ENCODE measurements around the gene LSMEM2. TPM values are rescaled to one million over a fixed set of nuclear protein-coding genes. Genes with fewer than 3 reads are reported as not detected.

LSMEM2 gene
- total and polyA plus RNA-seq, 9 of the 15 experiments (the other 6 are each of a cell fraction or from before 2014, with no cell fraction given), result not detected

DNA sequence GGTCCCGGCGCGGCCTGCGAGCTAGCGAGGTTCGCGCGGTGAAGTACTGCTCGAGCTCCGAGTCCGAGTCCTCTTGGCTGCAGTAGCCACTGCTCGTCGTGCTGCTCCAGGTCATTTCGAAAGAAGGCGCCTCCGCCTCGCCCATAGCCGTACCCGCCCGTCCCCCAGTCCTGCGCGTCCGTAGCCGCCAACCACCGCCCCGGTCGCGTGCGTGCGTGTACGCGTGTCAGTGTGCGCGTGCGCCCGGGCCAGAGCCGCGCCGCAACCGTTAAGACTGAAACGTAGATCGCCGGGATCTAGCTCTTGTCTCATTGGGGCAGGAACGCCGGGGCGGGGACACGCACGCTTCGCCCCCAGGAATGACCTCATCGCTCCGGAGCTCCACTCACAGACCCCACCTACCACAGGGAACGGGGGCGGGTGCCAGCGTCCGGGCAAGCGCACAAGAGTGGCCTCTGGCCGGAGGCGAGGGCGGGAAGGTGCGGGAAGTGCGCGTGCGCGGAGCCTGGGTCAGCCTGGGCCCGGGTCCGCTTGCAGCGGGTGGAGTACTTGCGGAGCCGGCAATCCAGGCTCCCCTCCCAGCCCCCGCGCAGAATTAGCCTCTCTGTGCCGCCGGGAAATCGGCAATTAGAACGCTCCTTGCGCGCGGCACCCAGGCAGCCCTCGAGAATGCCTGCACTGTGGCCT is 58.4 kb downstream of the LSMEM2 start (continued):
- TF ChIP-seq, protein P1, sequence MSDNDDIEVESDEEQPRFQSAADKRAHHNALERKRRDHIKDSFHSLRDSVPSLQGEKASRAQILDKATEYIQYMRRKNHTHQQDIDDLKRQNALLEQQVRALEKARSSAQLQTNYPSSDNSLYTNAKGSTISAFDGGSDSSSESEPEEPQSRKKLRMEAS (CRISPR knock-in tag; IDR thresholded peaks at IDR 0.05), result peak; percentile 94
- TF ChIP-seq RNF2 (IDR thresholded peaks at IDR 0.05) (peak; percentile 53; the same call in 1 of the 2 replicates), MTA3 (IDR thresholded peaks at IDR 0.05; ENCODE audit: borderline replicate concordance) (peak; percentile 71; the same call in 1 of the 2 replicates), MXI1 (IDR thresholded peaks at IDR 0.05; ENCODE audit: low read depth, low read length) (0 out of 2 replicates have a peak, but pooled peaks have one; percentile 31), SOX6 (IDR thresholded peaks at IDR 0.05) (no peak; the same call in 1 of the 2 replicates), PHF8 (IDR thresholded peaks at IDR 0.05; ENCODE audit: borderline replicate concordance, low read length) (peak; percentile 64; the same call in 1 of the 2 replicates)
- TF ChIP-seq, protein P2, sequence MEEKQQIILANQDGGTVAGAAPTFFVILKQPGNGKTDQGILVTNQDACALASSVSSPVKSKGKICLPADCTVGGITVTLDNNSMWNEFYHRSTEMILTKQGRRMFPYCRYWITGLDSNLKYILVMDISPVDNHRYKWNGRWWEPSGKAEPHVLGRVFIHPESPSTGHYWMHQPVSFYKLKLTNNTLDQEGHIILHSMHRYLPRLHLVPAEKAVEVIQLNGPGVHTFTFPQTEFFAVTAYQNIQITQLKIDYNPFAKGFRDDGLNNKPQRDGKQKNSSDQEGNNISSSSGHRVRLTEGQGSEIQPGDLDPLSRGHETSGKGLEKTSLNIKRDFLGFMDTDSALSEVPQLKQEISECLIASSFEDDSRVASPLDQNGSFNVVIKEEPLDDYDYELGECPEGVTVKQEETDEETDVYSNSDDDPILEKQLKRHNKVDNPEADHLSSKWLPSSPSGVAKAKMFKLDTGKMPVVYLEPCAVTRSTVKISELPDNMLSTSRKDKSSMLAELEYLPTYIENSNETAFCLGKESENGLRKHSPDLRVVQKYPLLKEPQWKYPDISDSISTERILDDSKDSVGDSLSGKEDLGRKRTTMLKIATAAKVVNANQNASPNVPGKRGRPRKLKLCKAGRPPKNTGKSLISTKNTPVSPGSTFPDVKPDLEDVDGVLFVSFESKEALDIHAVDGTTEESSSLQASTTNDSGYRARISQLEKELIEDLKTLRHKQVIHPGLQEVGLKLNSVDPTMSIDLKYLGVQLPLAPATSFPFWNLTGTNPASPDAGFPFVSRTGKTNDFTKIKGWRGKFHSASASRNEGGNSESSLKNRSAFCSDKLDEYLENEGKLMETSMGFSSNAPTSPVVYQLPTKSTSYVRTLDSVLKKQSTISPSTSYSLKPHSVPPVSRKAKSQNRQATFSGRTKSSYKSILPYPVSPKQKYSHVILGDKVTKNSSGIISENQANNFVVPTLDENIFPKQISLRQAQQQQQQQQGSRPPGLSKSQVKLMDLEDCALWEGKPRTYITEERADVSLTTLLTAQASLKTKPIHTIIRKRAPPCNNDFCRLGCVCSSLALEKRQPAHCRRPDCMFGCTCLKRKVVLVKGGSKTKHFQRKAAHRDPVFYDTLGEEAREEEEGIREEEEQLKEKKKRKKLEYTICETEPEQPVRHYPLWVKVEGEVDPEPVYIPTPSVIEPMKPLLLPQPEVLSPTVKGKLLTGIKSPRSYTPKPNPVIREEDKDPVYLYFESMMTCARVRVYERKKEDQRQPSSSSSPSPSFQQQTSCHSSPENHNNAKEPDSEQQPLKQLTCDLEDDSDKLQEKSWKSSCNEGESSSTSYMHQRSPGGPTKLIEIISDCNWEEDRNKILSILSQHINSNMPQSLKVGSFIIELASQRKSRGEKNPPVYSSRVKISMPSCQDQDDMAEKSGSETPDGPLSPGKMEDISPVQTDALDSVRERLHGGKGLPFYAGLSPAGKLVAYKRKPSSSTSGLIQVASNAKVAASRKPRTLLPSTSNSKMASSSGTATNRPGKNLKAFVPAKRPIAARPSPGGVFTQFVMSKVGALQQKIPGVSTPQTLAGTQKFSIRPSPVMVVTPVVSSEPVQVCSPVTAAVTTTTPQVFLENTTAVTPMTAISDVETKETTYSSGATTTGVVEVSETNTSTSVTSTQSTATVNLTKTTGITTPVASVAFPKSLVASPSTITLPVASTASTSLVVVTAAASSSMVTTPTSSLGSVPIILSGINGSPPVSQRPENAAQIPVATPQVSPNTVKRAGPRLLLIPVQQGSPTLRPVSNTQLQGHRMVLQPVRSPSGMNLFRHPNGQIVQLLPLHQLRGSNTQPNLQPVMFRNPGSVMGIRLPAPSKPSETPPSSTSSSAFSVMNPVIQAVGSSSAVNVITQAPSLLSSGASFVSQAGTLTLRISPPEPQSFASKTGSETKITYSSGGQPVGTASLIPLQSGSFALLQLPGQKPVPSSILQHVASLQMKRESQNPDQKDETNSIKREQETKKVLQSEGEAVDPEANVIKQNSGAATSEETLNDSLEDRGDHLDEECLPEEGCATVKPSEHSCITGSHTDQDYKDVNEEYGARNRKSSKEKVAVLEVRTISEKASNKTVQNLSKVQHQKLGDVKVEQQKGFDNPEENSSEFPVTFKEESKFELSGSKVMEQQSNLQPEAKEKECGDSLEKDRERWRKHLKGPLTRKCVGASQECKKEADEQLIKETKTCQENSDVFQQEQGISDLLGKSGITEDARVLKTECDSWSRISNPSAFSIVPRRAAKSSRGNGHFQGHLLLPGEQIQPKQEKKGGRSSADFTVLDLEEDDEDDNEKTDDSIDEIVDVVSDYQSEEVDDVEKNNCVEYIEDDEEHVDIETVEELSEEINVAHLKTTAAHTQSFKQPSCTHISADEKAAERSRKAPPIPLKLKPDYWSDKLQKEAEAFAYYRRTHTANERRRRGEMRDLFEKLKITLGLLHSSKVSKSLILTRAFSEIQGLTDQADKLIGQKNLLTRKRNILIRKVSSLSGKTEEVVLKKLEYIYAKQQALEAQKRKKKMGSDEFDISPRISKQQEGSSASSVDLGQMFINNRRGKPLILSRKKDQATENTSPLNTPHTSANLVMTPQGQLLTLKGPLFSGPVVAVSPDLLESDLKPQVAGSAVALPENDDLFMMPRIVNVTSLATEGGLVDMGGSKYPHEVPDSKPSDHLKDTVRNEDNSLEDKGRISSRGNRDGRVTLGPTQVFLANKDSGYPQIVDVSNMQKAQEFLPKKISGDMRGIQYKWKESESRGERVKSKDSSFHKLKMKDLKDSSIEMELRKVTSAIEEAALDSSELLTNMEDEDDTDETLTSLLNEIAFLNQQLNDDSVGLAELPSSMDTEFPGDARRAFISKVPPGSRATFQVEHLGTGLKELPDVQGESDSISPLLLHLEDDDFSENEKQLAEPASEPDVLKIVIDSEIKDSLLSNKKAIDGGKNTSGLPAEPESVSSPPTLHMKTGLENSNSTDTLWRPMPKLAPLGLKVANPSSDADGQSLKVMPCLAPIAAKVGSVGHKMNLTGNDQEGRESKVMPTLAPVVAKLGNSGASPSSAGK (IDR thresholded peaks at IDR 0.05), result peak; percentile 82
- TF ChIP-seq, protein P3, sequence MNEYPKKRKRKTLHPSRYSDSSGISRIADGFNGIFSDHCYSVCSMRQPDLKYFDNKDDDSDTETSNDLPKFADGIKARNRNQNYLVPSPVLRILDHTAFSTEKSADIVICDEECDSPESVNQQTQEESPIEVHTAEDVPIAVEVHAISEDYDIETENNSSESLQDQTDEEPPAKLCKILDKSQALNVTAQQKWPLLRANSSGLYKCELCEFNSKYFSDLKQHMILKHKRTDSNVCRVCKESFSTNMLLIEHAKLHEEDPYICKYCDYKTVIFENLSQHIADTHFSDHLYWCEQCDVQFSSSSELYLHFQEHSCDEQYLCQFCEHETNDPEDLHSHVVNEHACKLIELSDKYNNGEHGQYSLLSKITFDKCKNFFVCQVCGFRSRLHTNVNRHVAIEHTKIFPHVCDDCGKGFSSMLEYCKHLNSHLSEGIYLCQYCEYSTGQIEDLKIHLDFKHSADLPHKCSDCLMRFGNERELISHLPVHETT (CRISPR knock-in tag; conservative IDR thresholded peaks at IDR 0.05 in 1 of 2, IDR thresholded peaks at IDR 0.05 in 1 of 2), result peak in 1 of 2 experiments; percentile 93; a peak in 2 of 4 replicates
- TF ChIP-seq, protein P4, sequence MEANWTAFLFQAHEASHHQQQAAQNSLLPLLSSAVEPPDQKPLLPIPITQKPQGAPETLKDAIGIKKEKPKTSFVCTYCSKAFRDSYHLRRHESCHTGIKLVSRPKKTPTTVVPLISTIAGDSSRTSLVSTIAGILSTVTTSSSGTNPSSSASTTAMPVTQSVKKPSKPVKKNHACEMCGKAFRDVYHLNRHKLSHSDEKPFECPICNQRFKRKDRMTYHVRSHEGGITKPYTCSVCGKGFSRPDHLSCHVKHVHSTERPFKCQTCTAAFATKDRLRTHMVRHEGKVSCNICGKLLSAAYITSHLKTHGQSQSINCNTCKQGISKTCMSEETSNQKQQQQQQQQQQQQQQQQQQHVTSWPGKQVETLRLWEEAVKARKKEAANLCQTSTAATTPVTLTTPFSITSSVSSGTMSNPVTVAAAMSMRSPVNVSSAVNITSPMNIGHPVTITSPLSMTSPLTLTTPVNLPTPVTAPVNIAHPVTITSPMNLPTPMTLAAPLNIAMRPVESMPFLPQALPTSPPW (CRISPR knock-in tag; IDR thresholded peaks at IDR 0.05), result peak; percentile 56; the same call in 1 of the 2 replicates
